ENCODE data around the gene ZNF319.

The ZNF319 gene

DNA sequence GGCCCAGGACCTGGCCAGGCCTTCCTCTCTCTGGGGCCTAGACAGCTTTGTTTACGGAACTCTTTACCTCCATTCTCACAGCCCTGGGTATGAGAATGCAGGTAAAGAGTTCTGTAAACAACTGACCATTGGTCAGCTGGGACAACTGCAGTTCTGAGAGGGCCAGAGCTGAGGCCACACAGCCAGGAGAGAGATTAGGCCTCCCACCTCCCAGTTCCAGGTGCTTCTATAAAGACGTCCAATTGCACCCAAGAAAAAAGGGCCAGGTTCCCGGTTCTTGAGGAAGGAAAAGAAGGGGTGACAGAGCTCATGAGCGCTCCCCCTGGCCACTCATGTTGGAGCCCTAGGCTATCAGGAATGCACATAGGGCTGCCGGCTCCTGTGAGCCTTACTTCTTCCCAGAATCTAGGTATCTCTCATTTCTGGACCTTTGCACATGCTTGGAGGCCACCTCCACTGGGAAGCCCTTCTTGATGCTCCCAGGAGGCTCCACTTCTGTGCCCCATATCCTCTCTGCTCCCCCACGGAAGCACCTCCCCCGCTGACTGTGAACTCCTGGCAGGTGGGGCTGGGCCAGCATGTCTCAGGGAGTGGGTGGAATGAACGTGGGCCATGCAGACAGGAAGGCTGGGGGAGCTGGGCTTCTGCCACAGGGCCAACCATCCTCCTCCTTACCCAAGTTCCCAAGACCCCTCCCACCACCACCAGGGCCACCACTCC is 42.6 kb downstream of the ZNF319 start:
- H3K4me3 ChIP-seq (ENCODE audit: low read depth, low read length): no peak overlapping the region

DNA sequence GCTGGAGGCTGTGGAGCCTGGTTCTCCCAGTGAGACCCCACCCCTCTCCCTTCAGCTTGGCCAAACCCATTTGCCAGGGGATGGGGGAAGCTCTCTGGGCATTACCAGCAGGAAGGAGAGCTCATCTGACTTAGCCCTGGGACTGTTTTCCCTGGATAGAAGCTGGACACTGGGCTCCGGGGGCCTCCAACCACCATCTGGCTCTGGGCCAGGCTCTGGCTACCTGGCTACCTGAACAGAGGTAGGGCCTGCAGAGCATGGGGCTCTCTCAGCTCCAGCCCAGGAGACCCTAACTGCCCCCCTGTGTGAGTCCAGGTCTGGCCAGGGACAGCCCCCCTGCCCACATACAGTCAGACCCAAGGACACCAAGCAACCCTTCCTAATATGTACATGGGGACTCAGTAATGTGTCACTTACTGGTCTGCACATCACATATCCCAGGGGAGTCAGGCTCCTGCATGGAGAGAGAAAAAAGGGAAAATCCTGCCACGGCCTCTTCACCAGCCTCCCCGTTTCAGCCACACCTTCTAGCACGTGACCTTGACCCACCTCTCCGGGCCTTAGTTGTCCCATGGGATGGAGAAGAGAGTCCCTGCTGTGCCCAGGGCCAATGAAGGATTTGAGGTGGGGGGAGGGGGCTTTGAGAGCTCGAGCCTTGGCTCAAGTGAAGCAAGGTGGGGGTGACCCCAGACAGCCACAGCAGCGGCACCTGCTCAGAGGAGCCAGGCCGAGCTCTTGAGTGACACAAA is 43.4 kb downstream of the ZNF319 start:
- in situ Hi-C loops (cut with HindIII; ENCODE audit: low pct_ligation_motif_present, low sequenced_read_pairs): no loop called here
- Histone ChIP-seq H3K27ac (no peak overlapping the region), H3K4me3 (ENCODE audit: low read depth, low read length) (no peak overlapping the region), H3K36me3 (replicated peaks) (no peaks in the 10 kb centered on the region), H3K27me3 (replicated peaks) (no peaks in the 10 kb centered on the region)
- TF ChIP-seq, protein P1, sequence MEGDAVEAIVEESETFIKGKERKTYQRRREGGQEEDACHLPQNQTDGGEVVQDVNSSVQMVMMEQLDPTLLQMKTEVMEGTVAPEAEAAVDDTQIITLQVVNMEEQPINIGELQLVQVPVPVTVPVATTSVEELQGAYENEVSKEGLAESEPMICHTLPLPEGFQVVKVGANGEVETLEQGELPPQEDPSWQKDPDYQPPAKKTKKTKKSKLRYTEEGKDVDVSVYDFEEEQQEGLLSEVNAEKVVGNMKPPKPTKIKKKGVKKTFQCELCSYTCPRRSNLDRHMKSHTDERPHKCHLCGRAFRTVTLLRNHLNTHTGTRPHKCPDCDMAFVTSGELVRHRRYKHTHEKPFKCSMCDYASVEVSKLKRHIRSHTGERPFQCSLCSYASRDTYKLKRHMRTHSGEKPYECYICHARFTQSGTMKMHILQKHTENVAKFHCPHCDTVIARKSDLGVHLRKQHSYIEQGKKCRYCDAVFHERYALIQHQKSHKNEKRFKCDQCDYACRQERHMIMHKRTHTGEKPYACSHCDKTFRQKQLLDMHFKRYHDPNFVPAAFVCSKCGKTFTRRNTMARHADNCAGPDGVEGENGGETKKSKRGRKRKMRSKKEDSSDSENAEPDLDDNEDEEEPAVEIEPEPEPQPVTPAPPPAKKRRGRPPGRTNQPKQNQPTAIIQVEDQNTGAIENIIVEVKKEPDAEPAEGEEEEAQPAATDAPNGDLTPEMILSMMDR (IDR thresholded peaks at IDR 0.05; ENCODE audit: low read depth, low read length, missing control alignments): no peak
- DNase-seq: no peak

More for the DNA sequence above, 42.6 kb downstream of the ZNF319 start:
- in situ Hi-C loops (cut with HindIII; ENCODE audit: low pct_ligation_motif_present, low sequenced_read_pairs): no loop called here
- H3K36me3 ChIP-seq (replicated peaks): no peaks in the 10 kb centered on the region
- H3K27ac ChIP-seq: no peak overlapping the region
- TF ChIP-seq, protein P1 (IDR thresholded peaks at IDR 0.05; ENCODE audit: low read depth, low read length, missing control alignments): no peak
- DNase-seq: no peak
- H3K27me3 ChIP-seq (replicated peaks): no peaks in the 10 kb centered on the region

DNA sequence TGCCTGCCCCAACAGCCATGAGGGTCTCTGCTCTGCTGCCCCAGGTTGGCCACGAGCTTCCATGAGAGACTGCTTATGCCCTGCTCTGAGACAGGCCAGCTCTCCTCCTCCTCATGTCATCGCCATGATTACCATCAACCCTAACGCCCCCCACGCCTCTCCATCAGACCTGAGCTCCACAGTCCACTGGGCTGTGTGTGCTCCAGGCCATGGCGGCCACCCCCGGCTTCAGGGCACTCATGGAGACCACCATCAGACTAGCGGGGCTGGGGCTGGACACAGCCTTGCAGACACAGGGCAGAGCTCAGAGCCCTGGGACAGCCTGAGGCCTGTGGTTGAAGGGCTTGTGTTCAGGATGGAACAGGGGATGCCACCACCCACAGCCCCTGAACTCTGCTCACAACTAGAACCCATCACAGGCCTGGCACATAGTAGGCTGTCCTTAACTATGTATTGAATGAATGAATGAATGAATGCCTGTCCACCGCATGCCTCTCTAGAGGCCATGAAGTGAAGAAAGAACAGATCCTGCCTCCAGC is 44.1 kb downstream of the ZNF319 start:
- in situ Hi-C loops (cut with HindIII; ENCODE audit: low pct_ligation_motif_present, low sequenced_read_pairs): no loop called here
- H3K27me3 ChIP-seq (replicated peaks): no peaks in the 10 kb centered on the region
- no peak overlapping the region for H3K4me3 ChIP-seq (ENCODE audit: low read depth, low read length)
- TF ChIP-seq, protein P1 (IDR thresholded peaks at IDR 0.05; ENCODE audit: low read depth, low read length, missing control alignments): no peak
- H3K27ac ChIP-seq: no peak overlapping the region
- no peak for DNase-seq
- H3K36me3 ChIP-seq (replicated peaks): no peaks in the 10 kb centered on the region

DNA sequence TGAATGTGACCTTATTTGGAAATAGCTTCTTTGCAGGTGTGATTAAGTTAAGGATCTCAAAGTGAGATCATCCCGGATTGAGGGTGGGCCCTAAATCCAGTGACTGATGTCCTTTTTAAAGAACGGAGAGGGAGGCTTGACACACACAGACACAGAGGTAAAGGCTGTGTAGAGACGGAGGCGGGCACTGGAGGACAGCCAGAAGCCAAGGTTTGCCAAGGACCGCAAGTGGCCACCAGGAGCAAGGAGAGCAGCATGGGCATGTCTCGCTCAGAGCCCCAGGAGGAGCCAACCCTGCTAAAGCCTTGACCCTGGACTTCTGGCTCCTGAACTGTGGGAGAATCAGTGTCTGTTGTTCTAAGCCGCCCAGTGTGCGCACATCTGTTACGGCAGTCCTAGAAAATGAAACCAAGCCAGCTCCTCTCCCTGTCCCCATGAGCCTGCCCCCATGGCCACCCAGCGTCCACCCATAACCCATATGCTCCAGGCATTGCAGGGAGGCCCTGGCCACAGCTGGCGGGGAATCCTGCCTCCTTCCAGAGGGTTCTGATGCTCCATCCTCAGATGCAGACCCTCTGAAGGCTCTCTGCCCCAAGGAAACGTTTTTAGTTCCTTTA is 44.8 kb downstream of the ZNF319 start:
- no peak overlapping the region for H3K27ac ChIP-seq
- no peak overlapping the region for H3K4me3 ChIP-seq (ENCODE audit: low read depth, low read length)
- H3K27me3 ChIP-seq (replicated peaks): no peaks in the 10 kb centered on the region
- no peaks in the 10 kb centered on the region for H3K36me3 ChIP-seq (replicated peaks)
- no peak for DNase-seq
- in situ Hi-C loops (cut with HindIII; ENCODE audit: low pct_ligation_motif_present, low sequenced_read_pairs): no loop called here
- TF ChIP-seq, protein P1 (IDR thresholded peaks at IDR 0.05; ENCODE audit: low read depth, low read length, missing control alignments): no peak

DNA sequence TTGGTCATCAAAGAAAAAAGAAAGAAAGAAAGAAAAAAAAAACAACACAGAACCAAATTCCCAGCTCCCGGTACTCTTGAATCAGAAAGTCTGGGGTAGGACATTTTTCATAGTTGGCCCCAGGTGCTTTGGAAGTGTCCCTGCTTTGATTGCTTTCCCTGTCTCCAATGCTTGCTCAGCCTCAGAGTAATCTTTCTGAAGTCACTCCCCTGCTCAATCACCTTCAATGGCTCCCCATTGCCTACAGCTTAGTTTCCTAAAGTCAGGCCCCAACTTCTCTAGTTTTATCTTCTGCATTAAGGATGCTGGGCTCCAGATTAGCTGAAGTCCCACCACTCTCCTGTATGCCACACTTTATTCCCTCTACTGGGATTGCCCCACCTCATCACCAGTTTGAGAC is 46.6 kb downstream of the ZNF319 start:
- Histone ChIP-seq H3K4me3 (ENCODE audit: low read depth, low read length) (no peak overlapping the region), H3K27me3 (replicated peaks) (no peaks in the 10 kb centered on the region), H3K27ac (no peak overlapping the region), H3K36me3 (replicated peaks) (no peaks in the 10 kb centered on the region)
- DNase-seq: no peak
- TF ChIP-seq, protein P1 (IDR thresholded peaks at IDR 0.05; ENCODE audit: low read depth, low read length, missing control alignments): no peak
- in situ Hi-C loops (cut with HindIII; ENCODE audit: low pct_ligation_motif_present, low sequenced_read_pairs): no loop called here

Measured in brain microvascular endothelial cell (primary cell).